PFSK-1 (cell line): ENCODE data around the gene ESR2.

Source experiments
- FOXP2 ChIP-seq: optimal IDR thresholded peaks from 2 replicates; pipeline ENCODE3; 2011; ENCODE audit warnings: borderline replicate concordance, control low read depth, inconsistent platforms; ENCODE audit not compliant: insufficient read depth; ENCODE audit errors: extremely low read length, extremely low read depth
- POLR2AphosphoS5 ChIP-seq: IDR thresholded peaks from 2 replicates; pipeline ENCODE4 v1.6.1; 2012; ENCODE audit warnings: low read depth, mild to moderate bottlenecking, control low read depth, low read length, moderate library complexity
- SIN3A ChIP-seq: IDR thresholded peaks from 2 replicates; pipeline ENCODE4 v1.6.1; 2012; ENCODE audit warnings: mild to moderate bottlenecking, low read length, moderate library complexity, borderline replicate concordance; ENCODE audit not compliant: insufficient read depth
- TAF1 ChIP-seq: IDR thresholded peaks from 2 replicates; pipeline ENCODE4 v1.6.1; 2012; ENCODE audit warnings: low read length, control low read depth, borderline replicate concordance; ENCODE audit not compliant: insufficient read depth
- TF ChIP-seq, protein P1 (sequence below), 2 experiments: IDR thresholded peaks; 2 replicates each; pipeline versions ENCODE4 v1.6.1 to v1.8.0; 2011 to 2012; ENCODE audit warnings: low read depth in 2 of 2, low read length in 2 of 2, control low read depth in 1 of 2, inconsistent platforms in 1 of 2, mild to moderate bottlenecking in 1 of 2, moderate library complexity in 1 of 2; ENCODE audit not compliant: insufficient read depth in 1 of 2

Gene ESR2

DNA sequence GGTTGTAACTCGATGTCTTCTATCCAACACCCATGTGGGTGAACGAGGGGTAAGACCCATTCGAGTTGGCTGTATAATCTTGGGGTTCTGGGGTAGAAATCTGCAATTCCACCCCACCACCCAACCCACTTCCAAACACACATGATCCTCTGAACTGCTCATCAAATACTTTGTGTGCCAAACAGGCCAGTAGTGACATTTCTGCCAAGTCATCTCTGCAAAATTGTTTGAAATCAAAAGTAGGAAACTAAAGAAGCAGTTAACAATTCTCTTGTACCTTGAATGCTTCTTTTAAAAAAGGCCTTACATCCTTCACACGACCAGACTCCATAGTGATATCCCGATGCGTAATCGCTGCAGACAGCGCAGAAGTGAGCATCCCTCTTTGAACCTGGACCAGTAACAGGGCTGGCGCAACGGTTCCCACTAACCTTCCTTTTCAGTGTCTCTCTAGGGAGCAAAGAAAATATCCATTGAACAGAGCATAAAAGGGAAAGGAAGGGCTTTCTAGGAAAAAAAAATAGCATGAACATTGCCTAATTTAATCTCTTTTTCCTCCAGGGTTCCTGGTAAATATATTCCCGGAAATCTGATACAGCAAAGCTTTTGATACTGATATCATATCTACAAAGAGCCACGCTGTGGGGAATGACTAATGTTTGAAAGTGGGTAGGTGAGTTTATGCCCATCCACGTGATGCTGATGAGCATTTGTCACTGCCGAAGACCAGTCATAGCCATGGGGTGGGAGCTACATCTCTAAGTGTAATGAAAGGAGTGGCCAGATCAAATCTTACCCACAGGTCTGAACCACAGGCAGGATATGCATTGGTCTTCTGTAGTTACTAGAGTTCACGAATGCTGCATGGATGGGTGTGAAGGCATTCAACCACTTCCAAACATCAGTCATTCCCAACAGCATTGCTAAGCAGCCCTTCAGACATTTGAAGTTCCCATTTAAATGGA, 14.2 kb downstream of the ESR2 start:
- TF ChIP-seq POLR2AphosphoS5 (no peak), SIN3A (no peak), FOXP2 (no peak), TAF1 (no peak)
- TF ChIP-seq, protein P1, sequence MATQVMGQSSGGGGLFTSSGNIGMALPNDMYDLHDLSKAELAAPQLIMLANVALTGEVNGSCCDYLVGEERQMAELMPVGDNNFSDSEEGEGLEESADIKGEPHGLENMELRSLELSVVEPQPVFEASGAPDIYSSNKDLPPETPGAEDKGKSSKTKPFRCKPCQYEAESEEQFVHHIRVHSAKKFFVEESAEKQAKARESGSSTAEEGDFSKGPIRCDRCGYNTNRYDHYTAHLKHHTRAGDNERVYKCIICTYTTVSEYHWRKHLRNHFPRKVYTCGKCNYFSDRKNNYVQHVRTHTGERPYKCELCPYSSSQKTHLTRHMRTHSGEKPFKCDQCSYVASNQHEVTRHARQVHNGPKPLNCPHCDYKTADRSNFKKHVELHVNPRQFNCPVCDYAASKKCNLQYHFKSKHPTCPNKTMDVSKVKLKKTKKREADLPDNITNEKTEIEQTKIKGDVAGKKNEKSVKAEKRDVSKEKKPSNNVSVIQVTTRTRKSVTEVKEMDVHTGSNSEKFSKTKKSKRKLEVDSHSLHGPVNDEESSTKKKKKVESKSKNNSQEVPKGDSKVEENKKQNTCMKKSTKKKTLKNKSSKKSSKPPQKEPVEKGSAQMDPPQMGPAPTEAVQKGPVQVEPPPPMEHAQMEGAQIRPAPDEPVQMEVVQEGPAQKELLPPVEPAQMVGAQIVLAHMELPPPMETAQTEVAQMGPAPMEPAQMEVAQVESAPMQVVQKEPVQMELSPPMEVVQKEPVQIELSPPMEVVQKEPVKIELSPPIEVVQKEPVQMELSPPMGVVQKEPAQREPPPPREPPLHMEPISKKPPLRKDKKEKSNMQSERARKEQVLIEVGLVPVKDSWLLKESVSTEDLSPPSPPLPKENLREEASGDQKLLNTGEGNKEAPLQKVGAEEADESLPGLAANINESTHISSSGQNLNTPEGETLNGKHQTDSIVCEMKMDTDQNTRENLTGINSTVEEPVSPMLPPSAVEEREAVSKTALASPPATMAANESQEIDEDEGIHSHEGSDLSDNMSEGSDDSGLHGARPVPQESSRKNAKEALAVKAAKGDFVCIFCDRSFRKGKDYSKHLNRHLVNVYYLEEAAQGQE (IDR thresholded peaks at IDR 0.05; ENCODE audit: insufficient read depth in 1 of 2, low read depth in 2 of 2, low read length in 2 of 2): no peak

GRCh38 chr14:64278458-64278857, 15.7 kb downstream of the ESR2 start:
- no peak for TF ChIP-seq SIN3A
- TF ChIP-seq, protein P1 (IDR thresholded peaks at IDR 0.05; ENCODE audit: insufficient read depth in 1 of 2, low read depth in 2 of 2, low read length in 2 of 2): no peak
- TF ChIP-seq POLR2AphosphoS5: no peak
- no peak for TF ChIP-seq FOXP2
- no peak for TF ChIP-seq TAF1

DNA sequence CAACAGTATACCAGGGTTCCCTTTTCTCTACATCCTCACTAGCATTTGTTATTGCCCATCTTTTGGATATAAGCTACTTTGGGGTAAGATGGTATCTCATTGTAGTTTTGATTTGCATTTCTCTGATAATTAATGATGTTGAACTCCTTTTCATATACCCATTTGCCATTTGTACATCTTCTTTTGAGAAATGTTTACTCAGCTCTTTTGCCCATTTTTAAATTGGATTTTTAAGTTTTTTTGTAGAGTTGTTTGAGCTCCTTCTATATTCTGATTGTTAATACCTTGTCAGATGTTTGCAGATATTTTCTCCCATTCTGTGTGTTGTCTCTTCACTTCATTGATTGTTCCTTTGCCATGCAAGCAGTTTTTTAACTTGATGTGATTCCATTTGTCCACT, 22.2 kb downstream of the ESR2 start:
- TF ChIP-seq FOXP2: no peak
- no peak for TF ChIP-seq TAF1
- TF ChIP-seq, protein P1 (IDR thresholded peaks at IDR 0.05; ENCODE audit: insufficient read depth in 1 of 2, low read depth in 2 of 2, low read length in 2 of 2): no peak
- no peak for TF ChIP-seq SIN3A
- TF ChIP-seq POLR2AphosphoS5: no peak

- no peak for TF ChIP-seq SIN3A
- TF ChIP-seq, protein P1 (IDR thresholded peaks at IDR 0.05; ENCODE audit: insufficient read depth in 1 of 2, low read depth in 2 of 2, low read length in 2 of 2): no peak
- no peak for TF ChIP-seq POLR2AphosphoS5
- no peak for TF ChIP-seq FOXP2
- TF ChIP-seq TAF1: no peak
Observed at GRCh38 chr14:64266239-64266638, 27.9 kb downstream of the ESR2 start.
